Fibroblast of skin of left quadriceps (primary cell): ENCODE measurements around the gene TOP2A.

ENCODE experiments used
- DNase-seq, 2 experiments: peaks; one replicate each; pipeline ENCODE4 v3.0.0-alpha.2; 2013; ENCODE audit warnings: low read depth in 2 of 2

Gene TOP2A

GRCh38 chr17:40345994-40346764 is 71.5 kb downstream of the TOP2A start:
- DNase-seq, result no peak

- no peak for DNase-seq
These were observed 72.3 kb downstream of the TOP2A start for GRCh38 chr17:40345161-40345993.

- DNase-seq, result no peak
These were observed 73.1 kb downstream of the TOP2A start for GRCh38 chr17:40344421-40345160.

- DNase-seq, result no peak
These were observed 74.2 kb downstream of the TOP2A start for GRCh38 chr17:40343219-40344119.

GRCh38 chr17:40342504-40343218 is 75.0 kb downstream of the TOP2A start:
- no peak for DNase-seq

GRCh38 chr17:40341808-40342503 is 75.7 kb downstream of the TOP2A start:
- DNase-seq, result no peak

- no peak for DNase-seq
These were observed 76.6 kb downstream of the TOP2A start for GRCh38 chr17:40340880-40341807.

- no peak for DNase-seq
These were observed 77.4 kb downstream of the TOP2A start for GRCh38 chr17:40340327-40340726.

- DNase-seq, result no peak
These were observed 78.6 kb downstream of the TOP2A start for GRCh38 chr17:40338941-40339649.
